HEK293T (cell line): ENCODE data around the gene A1CF.
"Not testable (repeated sequence)": the region's sequence is repeated elsewhere in the genome, so short reads cannot be mapped to it uniquely, and the experiment has no call there.

Experiments
- NFRKB ChIP-seq: fragments of 450-650 bp; IDR thresholded peaks from 2 replicates; pipeline ENCODE4 v1.6.1; 2016; ENCODE audit warnings: mild to moderate bottlenecking, moderate library complexity
- SP1 ChIP-seq: fragments of 450-650 bp; IDR thresholded peaks from 2 replicates; pipeline ENCODE4 v1.6.1; 2017

DNA sequence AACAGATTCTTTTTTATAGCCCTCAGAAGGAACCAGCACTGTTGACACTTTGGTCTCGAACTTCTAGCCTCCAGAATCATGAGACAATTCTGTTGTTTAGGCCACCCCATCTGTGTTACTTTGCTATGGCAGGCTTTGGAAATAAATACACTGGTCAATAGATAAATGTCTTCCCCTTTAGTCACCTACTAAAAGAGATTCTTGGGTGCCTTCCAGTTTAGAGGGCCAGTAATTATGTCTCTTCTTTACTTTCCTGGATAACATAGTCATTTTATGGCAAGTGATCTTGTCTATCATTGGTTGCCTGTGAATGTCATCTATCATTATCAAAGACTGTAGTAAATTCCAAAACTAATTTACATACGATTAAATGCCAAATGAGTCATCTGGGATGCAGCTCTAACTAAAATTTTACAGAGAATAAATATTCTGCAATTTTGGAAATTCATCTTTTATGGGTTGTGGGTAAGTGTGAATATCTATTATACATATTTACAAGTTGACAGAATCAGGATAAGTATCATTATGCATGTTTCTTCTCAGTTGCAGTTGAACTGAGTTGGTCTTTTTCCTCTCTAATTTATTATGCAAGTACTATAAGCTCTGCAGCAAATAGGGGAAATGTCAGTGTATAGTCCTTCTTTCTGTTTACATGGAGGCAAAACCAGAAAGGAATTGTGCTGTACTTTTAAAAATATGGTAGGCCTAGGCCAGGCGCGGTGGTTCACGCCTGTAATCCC lies 118.5 kb downstream of the A1CF start:
- not testable (repeated sequence) for TF ChIP-seq NFRKB, SP1
